ENCODE measurements around the gene DGCR8.

DGCR8 gene

DNA sequence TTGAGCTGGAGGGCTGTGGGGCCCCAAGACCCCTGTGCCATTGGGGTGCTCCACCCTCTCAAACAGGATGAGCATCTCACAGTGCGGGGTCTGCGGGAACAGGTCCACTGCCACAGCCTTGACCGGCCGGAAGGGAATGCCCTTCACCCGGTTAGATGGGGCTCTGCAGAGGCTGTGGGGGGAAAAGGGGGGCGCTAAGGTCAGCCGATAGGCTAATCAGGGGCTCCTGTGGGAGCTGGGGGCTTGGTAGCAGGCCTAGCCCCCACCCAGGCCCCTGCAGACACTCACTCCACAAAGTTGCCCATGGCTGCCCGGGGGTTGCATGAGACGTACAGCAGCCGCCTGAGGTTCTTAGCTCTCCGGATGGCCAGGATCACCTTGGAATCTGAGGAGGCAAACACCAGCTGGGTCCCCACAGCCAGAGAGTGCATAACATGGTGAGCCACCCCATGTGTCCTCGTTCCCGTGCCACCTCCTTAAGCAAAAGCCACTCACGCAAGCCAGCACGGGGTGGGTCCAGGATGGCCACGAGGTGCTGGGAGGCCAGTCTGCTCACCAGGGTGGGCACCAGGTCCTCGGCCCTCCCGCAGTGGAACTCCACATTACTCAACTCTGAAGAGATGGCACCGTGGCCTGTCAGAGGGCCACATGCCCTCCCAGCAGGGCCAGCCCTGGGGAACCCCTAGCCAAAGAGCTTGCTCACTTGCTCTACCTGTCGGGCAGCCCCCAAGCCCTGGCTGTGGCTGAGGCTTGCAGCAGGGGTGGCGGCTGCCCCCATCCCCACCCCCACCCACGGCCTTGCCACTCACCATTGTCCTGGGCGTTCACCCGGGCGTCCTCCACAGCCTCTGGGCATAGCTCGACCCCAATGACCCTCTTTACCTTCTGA lies 32.8 kb downstream of the DGCR8 start:
- no peak for DNase-seq

- DNase-seq: no peak
Measured at GRCh38 chr22:20113551-20114310, 33.7 kb downstream of the DGCR8 start.

- no peak for DNase-seq
Measured at GRCh38 chr22:20114506-20115475, 34.8 kb downstream of the DGCR8 start.

GRCh38 chr22:20115691-20116375 lies 35.8 kb downstream of the DGCR8 start, which contains the start of gene RANBP1:
RANBP1 (plus strand) TSS chr22:20116104; CDS start chr22:20116185, 81 bp downstream.
- no peak for DNase-seq

- no peak for DNase-seq
Measured at GRCh38 chr22:20116376-20116950, 36.4 kb downstream of the DGCR8 start.

- peak; percentile 95 to 99 for DNase-seq
Measured at GRCh38 chr22:20116951-20117632, 37.1 kb downstream of the DGCR8 start, which contains the start of gene TRMT2A. TRMT2A (minus strand) TSS chr22:20117226; CDS start chr22:20116906, 320 bp downstream.

DNA sequence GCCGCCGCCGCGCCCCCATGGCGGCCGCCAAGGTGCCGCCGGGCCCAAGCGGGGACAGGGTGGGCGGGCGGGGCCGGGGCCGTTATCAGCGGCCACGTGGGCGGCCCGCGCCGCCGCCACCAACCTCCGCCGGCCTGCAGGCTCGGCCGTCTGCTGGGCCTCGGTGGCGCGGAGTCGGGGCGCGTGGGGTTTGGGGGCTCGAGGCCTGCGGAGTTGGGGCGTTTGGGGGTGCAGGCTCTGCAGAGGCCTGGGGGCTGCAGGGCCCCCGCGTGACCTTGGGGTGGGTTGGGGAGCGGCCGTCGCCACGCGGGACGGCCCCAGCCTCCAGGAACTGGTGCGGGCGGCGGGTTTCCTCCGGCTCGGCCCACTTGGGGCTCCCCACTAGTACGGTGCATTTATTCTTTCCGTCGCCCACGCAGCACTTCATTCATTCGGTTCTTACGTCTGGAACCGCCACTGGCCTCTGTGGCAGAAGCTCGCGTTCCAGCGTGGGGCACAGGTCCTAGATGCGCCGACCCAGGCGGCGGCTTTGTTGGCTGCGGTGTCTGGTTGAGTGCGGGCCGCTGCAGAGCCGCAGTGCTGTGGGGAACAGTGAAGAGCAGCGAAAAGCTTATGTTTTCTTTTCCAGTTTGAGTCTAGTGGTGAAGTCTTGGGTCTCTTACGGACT lies 37.7 kb downstream of the DGCR8 start:
- no peak for DNase-seq

DNA sequence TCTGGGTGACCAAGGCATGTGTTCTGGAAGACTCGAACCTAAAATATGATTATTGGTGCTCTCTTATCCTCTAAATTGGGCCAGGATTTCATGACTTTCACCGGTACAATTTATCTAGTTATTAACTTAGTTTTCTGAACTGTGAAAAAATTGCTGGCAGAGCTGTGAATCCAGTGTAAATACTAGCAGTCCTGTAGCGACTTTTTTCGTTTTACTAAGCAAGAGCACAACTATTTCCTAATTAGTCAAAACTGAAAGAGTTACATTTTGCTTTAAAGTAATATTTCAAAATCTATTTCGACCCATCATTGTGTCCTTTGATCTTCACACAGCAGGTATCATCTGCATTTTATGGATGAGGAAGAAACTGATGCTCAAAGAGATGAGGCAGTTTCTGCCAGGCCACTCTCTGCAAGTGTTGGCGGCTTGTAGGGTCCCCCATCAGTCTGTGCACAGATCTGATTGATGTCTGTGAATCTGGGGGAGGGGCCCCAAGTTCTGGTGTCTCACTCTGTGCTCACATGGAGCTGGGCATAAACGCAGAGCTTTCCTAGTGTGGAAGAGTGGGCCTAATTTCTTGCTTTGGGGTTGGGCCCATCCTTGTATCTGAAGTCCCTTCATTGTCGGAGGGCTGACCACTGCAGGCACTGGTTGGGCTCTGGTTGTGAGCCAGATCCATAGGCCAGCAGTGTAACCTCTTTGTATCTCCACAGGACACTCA lies 38.4 kb downstream of the DGCR8 start:
- no peak for DNase-seq

DNA sequence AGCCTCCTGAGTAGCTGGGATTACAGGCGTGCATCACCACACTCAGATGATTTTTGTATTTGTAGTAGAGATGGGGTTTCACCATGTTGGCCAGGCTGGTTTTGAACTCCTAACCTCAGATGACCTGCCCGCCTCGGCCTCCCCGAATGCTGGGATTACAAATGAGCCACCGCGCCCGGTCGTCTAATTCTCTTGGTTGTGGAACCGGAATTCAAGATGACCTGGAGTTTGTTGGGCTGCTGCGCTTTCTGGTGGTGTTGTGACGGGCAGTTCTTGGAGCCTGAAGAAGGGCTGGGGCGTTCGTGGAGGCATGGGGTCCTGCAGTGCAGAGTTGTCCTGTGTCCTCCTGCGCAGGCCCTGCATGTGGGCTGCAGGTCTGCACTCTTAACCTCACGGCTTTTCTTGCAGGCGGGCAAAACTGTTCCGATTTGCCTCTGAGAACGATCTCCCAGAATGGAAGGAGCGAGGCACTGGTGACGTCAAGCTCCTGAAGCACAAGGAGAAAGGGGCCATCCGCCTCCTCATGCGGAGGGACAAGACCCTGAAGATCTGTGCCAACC lies 41.9 kb downstream of the DGCR8 start:
- no peak for DNase-seq

DNA sequence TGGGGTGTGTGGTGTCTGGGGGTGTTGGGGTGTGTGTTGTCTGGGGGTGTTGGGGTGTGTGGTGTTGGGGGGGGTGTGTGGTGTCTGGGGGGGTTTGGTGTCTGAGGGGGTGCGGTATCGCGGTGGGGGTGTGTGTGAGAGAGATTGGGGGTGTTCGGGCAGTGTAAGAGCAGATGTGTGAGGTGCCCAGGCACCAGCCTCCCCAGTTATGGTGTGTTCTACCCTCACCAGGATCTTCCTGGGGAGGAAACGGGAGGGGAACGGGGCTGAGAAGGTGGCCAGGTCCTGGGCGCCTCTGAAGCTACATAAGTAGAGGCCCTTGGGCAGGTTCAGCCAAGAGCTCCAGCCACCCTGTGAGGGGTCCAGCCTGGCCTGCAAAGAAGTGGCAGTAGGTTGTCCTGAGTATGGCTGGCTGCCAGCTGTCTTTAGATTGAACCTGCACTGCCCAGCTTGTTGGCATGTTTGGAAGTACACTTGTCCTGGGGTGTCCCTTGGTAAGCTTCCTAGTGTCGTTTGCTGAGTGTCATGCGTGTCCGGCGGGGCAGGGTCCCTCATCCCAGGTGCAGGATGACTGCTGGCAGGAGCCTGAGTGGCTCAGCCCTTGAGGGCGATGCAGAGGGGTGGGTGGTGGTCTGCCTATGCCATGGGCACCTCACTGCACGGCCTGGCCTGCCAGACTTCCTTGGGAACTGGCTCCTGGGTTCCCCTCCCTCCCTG lies 43.5 kb downstream of the DGCR8 start:
- DNase-seq: no peak

- no peak for DNase-seq
Measured at GRCh38 chr22:20124083-20124787, 44.2 kb downstream of the DGCR8 start.

DNA sequence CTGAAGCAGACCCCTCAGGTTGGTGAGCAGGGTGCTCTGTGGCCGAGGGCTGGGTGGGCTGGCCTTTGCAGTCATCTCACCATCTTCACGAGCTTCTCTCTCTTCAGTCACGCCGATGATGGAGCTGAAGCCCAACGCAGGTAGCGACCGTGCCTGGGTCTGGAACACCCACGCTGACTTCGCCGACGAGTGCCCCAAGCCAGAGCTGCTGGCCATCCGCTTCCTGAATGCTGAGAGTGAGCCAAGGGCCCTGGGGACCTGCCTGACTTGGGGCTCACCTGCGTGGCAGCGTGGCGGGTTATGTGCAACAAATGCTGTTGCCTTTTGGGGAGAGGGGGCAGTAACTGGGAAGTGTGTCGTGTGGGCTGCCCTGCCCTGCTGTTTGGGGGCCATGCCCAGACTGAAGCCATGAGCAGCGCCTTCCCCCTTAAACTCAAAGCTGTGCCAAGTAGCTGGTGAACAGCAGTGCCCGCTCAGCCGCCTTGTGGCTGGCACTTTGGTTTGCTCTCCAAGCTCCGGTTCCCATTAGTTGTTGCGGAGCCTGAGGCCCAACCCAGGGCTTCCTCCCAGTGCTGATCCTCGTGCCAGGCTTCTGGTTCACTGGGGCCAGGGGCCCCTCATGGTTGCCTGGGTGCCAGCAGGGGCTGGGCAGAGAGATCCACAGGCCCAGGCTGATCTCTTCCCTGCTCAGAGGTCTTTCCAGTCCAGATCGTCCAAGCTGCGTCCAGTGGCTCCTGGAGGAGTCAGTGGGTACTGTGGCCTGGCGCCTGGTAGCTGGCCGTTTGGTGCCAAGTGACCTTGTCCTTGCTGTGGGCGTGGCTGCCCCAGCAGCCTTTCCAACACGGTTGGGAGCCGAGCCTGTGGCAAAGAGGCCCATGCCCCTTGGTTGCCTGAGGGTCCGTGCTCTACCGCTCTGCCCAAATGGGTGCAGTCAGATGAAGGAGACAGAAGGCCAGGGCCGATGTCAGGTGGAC lies 45.4 kb downstream of the DGCR8 start:
- no peak for DNase-seq

- no peak for DNase-seq
Measured at GRCh38 chr22:20126284-20127029, 46.4 kb downstream of the DGCR8 start.

GRCh38 chr22:20127318-20127868 lies 47.4 kb downstream of the DGCR8 start:
- DNase-seq: no peak

GRCh38 chr22:20127869-20128618 lies 48.0 kb downstream of the DGCR8 start:
- DNase-seq: no peak

Data from NCI-H1930 (cell line).